Measurements from ENCODE around the gene EEF1AKMT1. TPM values are rescaled to one million over a fixed set of nuclear protein-coding genes. Genes with fewer than 3 reads are reported as not detected.

EEF1AKMT1 gene
- total RNA-seq, 4 donors from 2014 or later = 3.0 to 8.6 TPM; not detected in 2

DNA sequence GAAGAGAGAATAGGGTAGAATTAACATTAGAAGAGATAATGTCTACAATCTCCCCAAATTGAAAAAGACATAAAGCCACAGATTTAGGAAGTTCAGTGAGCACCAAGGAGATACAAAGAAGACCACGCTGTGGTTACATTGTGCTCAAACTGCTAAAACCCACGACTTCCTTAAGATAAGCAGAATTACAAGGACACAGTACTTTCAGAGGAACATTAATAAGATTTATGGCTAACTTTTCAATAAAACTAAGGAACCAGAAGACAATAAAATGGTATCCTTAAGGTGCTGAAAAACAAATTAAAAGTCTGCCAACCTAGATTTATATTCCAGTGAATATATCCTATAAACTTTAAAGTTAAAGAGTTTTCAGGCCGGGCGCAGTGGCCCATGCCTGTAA, 77.7 kb downstream of the EEF1AKMT1 start:
- Histone ChIP-seq H3K27ac (no peak overlapping the region), H3K4me3 (no peak overlapping the region), H3K4me1 (no peaks in the 10 kb centered on the region), H3K9me3 (no peaks in the 10 kb centered on the region), H3K36me3 (peaks cover 0 to 3% (median 1%) of the 10 kb centered on the region in 4 donors), H3K27me3 (peaks cover 14% of the 10 kb centered on the region)
- WGBS, 2 donors (ENCODE audit: low coverage in 1 of 2) = 56 to 57% methylated on average over 4 of the region's 4 CpGs
- in situ Hi-C loops (cut with MboI; ENCODE audit: low pct_ligation_motif_present in 1 of 4, low pct_unique_long_range_greater_than_20kb in 1 of 4, low sequenced_read_pairs in 3 of 4) = loop anchor here in 1 of 4 donors (25.0 kb wide), 1 partner anchor 184 kb away; no protein-coding TSS in a partner anchor
- no peak for TF ChIP-seq POLR2AphosphoS5 (IDR thresholded peaks at IDR 0.05)
- no peak for TF ChIP-seq POLR2A (IDR thresholded peaks at IDR 0.05)
- TF ChIP-seq EP300 (IDR thresholded peaks at IDR 0.05; ENCODE audit: low read depth) = no peak
- TF ChIP-seq, protein P1, sequence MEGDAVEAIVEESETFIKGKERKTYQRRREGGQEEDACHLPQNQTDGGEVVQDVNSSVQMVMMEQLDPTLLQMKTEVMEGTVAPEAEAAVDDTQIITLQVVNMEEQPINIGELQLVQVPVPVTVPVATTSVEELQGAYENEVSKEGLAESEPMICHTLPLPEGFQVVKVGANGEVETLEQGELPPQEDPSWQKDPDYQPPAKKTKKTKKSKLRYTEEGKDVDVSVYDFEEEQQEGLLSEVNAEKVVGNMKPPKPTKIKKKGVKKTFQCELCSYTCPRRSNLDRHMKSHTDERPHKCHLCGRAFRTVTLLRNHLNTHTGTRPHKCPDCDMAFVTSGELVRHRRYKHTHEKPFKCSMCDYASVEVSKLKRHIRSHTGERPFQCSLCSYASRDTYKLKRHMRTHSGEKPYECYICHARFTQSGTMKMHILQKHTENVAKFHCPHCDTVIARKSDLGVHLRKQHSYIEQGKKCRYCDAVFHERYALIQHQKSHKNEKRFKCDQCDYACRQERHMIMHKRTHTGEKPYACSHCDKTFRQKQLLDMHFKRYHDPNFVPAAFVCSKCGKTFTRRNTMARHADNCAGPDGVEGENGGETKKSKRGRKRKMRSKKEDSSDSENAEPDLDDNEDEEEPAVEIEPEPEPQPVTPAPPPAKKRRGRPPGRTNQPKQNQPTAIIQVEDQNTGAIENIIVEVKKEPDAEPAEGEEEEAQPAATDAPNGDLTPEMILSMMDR (IDR thresholded peaks at IDR 0.05) = no peak
- no peak for DNase-seq
- intact Hi-C loops (cut with DNase I; ENCODE audit: low total_unique reads) = no loop called here

DNA sequence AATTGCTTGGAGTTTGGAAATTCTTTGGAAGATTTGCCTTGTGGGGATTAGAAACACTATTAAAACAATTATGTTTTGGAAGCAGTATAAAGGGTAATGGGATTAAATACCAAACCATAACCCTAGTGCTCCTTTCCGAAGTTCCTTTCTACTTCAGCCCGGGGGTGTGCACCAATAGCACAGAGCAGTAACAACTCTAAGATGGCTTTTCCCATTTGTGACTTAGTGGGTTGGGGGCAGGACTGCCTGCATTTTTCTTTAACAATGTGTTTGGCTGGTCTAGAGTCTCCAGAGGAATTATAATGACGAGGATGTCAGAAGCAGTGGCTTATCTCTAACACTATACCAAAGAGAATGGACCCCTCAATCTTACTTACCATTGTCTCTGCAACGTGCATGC, 82.1 kb downstream of the EEF1AKMT1 start:
- no peak for DNase-seq
- H3K9me3 ChIP-seq = no peaks in the 10 kb centered on the region
- peaks cover 0 to 9% (median 2%) of the 10 kb centered on the region in 4 donors for H3K36me3 ChIP-seq
- no peaks in the 10 kb centered on the region for H3K27me3 ChIP-seq
- H3K4me1 ChIP-seq = no peaks in the 10 kb centered on the region
- WGBS, 2 donors (ENCODE audit: low coverage in 1 of 2) = 71 to 79% methylated on average over 2 to 4 of the region's 4 CpGs
- in situ Hi-C loops (cut with MboI; ENCODE audit: low pct_ligation_motif_present in 1 of 4, low pct_unique_long_range_greater_than_20kb in 1 of 4, low sequenced_read_pairs in 3 of 4) = loop anchor here in 1 of 4 donors (25.0 kb wide), 1 partner anchor 179 kb away; no protein-coding TSS in a partner anchor
- no peak overlapping the region for H3K27ac ChIP-seq
- H3K4me3 ChIP-seq = no peak overlapping the region
- TF ChIP-seq, protein P1 (IDR thresholded peaks at IDR 0.05) = no peak
- TF ChIP-seq EP300 (IDR thresholded peaks at IDR 0.05; ENCODE audit: low read depth) = no peak
- TF ChIP-seq POLR2AphosphoS5 (IDR thresholded peaks at IDR 0.05) = no peak
- TF ChIP-seq POLR2A (IDR thresholded peaks at IDR 0.05) = no peak
- intact Hi-C loops (cut with DNase I; ENCODE audit: low total_unique reads) = no loop called here

DNA sequence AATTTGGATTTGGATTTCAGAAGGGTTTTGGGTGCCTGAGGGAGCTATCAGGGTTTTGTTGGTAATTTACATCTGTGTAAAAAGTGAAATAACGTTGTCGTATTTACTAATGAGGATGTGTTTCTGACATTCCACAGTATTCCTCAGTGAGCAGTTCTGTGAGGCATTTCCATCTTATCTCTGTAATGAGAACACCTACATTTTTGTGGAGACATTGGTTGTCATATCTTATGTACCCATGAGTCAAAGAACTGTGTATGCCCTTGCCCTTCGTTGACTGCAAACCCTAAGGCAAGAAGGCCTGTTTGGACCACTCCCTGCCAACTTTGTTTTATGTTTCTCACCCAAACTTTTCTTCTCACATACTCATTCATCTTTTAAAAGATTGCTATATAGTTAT, 84.5 kb downstream of the EEF1AKMT1 start:
- WGBS, 2 donors (ENCODE audit: low coverage in 1 of 2) = 93 to 94% methylated on average over 3 of the region's 3 CpGs
- no peak for TF ChIP-seq POLR2AphosphoS5 (IDR thresholded peaks at IDR 0.05)
- no peak for TF ChIP-seq EP300 (IDR thresholded peaks at IDR 0.05; ENCODE audit: low read depth)
- no peak for TF ChIP-seq POLR2A (IDR thresholded peaks at IDR 0.05)
- TF ChIP-seq, protein P1 (IDR thresholded peaks at IDR 0.05) = no peak
- no peak for DNase-seq
- in situ Hi-C loops (cut with MboI; ENCODE audit: low pct_ligation_motif_present in 1 of 4, low pct_unique_long_range_greater_than_20kb in 1 of 4, low sequenced_read_pairs in 3 of 4) = loop anchor here in 1 of 4 donors (25.0 kb wide), 1 partner anchor 177 kb away; no protein-coding TSS in a partner anchor
- no peak overlapping the region for H3K27ac ChIP-seq
- intact Hi-C loops (cut with DNase I; ENCODE audit: low total_unique reads) = no loop called here
- peaks cover 0 to 9% (median 2%) of the 10 kb centered on the region in 4 donors for H3K36me3 ChIP-seq
- H3K27me3 ChIP-seq = no peaks in the 10 kb centered on the region
- H3K4me1 ChIP-seq = no peaks in the 10 kb centered on the region
- H3K9me3 ChIP-seq = no peaks in the 10 kb centered on the region
- no peak overlapping the region for H3K4me3 ChIP-seq

GRCh38 chr13:20686863-20687579, 86.7 kb downstream of the EEF1AKMT1 start:
- no peak for TF ChIP-seq EP300 (IDR thresholded peaks at IDR 0.05; ENCODE audit: low read depth)
- no peak for TF ChIP-seq POLR2AphosphoS5 (IDR thresholded peaks at IDR 0.05)
- TF ChIP-seq, protein P1 (IDR thresholded peaks at IDR 0.05) = no peak
- TF ChIP-seq POLR2A (IDR thresholded peaks at IDR 0.05) = no peak

More at GRCh38 chr13:20686863-20687579, 86.7 kb downstream of the EEF1AKMT1 start:
- 81 to 92% methylated on average over 4 of the region's 4 CpGs for WGBS, 2 donors (ENCODE audit: low coverage in 1 of 2)
- no peak for DNase-seq
- intact Hi-C loops (cut with DNase I; ENCODE audit: low total_unique reads) (no loop called here), in situ Hi-C loops (cut with MboI; ENCODE audit: low pct_ligation_motif_present in 1 of 4, low pct_unique_long_range_greater_than_20kb in 1 of 4, low sequenced_read_pairs in 3 of 4) (loop anchor here in 1 of 4 donors (25.0 kb wide), 1 partner anchor 175 kb away; no protein-coding TSS in a partner anchor)
- no peaks in the 10 kb centered on the region for H3K27me3 ChIP-seq
- H3K4me3 ChIP-seq = no peak overlapping the region
- H3K9me3 ChIP-seq = no peaks in the 10 kb centered on the region
- H3K27ac ChIP-seq = no peak overlapping the region
- peaks cover 0 to 9% (median 2%) of the 10 kb centered on the region in 4 donors for H3K36me3 ChIP-seq
- H3K4me1 ChIP-seq = no peaks in the 10 kb centered on the region

All from transverse colon (tissue), 4 donors.